ENCODE results near the gene ZFR. TPM values are rescaled to one million over a fixed set of nuclear protein-coding genes. Genes with fewer than 3 reads are reported as not detected.

The ZFR gene
- polyA plus RNA-seq, 1 of the 3 experiments (the other 2 are of a cell fraction) = 24.6 TPM

GRCh38 chr5:32304622-32305021 lies 139.9 kb downstream of the ZFR start:
- no peaks in the 10 kb centered on the region for H3K36me3 ChIP-seq (replicated peaks in 1 of 2; ENCODE audit: control insufficient read depth in 1 of 2, insufficient read depth in 2 of 2, low read length in 1 of 2)
- 97% methylated on average over 5 of the region's 5 CpGs for WGBS (ENCODE audit: low lambda C conversion rate)
- CTCF ChIA-PET = interaction anchor here (0.8 to 2.8 kb wide), 2 partner anchors 44 to 72 kb away, joined by 3 to 6 read pairs; no protein-coding TSS in a partner anchor
- TF ChIP-seq SIN3A (IDR thresholded peaks at IDR 0.05; ENCODE audit: borderline replicate concordance, low read depth, low read length) = no peak
- no peak for TF ChIP-seq FOSL2 (IDR thresholded peaks at IDR 0.05; ENCODE audit: borderline replicate concordance, low read depth)
- no peak for TF ChIP-seq YY1 (IDR thresholded peaks at IDR 0.05; ENCODE audit: low read depth)
- POLR2A ChIA-PET = no interaction called here
- H3K4me3 ChIP-seq (ENCODE audit: low read depth in 2 of 2, low read length in 1 of 2) = no peak overlapping the region
- H2AFZ ChIP-seq (ENCODE audit: low read depth) = no peak overlapping the region
- no peaks in the 10 kb centered on the region for H3K9me3 ChIP-seq
- H3K9ac ChIP-seq = no peak overlapping the region
- H3F3A ChIP-seq (replicated peaks; ENCODE audit: insufficient read depth) = no peaks in the 10 kb centered on the region
- H3K27ac ChIP-seq (ENCODE audit: low read depth in 2 of 2, low read length in 1 of 2) = no peak overlapping the region
- H3K27me3 ChIP-seq (ENCODE audit: insufficient read depth) = no peaks in the 10 kb centered on the region
- no peak for DNase-seq
- H3K79me2 ChIP-seq (ENCODE audit: insufficient read depth) = peaks cover 85% of the 10 kb centered on the region
- no peaks in the 10 kb centered on the region for H3K4me1 ChIP-seq (ENCODE audit: control insufficient read depth in 1 of 2, insufficient read depth in 2 of 2, low read depth in 1 of 2, low read length in 1 of 2)
- H4K20me1 ChIP-seq (ENCODE audit: insufficient read depth) = no peaks in the 10 kb centered on the region
- H3K9me2 ChIP-seq = no peaks in the 10 kb centered on the region
- H3K4me2 ChIP-seq = no peak overlapping the region

Small RNAs within 50 kb of the gene (small RNA-seq; reads per million reads assigned to genes)
- 0 to 2.8 (median 0.13) reads per million in 7 experiments for gene MIR579
- gene RNU6-378P = 0 to 2.4 (median 0.48) reads per million in 7 experiments

Other genes starting within 250 kb of the ZFR start
- gene MTMR12, start 131.8 kb downstream of the ZFR start, polyA plus RNA-seq (2012; rRNA removed) = 10.9 and 13.2 TPM in 2 replicates
- 50.8 and 55.4 TPM in 2 replicates for gene SUB1, start 140.8 kb upstream of the ZFR start, polyA plus RNA-seq (2012; rRNA removed)